GM18909 (cell line): ENCODE measurements around the gene DNAJB6.

Source experiments
- ATAC-seq: cut with Tn5 transposase; IDR thresholded peaks from one replicate; pipeline ENCODE4 v1.9.1; 2021; ENCODE audit warnings: mild to moderate bottlenecking; ENCODE audit not compliant: unreplicated experiment, poor library complexity

Gene DNAJB6

DNA sequence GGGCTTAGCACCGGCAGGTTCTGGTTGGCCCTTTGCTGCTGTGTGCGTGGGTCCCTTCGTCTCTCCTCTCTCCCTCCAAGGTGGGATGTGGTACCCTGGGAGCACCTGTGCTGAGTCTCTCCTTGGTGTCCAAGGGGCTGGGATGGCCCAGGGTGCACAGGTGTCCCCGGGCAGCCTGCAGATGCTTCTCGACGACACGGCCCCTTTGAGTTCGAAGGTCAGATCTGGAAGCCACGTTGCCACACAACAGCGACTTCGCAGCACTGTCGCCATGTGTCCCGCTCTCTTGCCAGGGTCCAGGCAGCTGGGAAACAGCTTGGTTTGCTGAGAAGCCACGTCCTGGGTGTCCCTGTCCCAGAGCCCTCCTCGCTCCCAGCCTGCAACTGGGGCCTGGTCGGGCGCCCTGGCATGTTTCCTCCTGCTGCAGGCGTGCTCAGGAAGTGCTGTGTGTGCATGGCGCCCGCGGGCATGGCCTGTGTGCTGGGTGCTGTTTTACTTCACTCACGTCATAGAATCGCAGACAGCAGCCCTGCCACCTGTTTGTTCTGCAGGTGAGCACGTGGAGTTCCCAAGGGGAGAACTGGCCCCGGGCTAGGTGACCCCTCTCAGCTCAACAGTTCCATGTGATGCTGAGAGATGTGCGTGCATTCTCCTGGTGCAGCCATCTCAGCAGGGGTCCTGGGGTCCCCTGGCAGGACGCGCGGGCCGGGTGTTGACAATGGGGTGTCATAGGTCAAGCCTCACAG is 70.9 kb downstream of the DNAJB6 start:
- ATAC-seq = no peak

DNA sequence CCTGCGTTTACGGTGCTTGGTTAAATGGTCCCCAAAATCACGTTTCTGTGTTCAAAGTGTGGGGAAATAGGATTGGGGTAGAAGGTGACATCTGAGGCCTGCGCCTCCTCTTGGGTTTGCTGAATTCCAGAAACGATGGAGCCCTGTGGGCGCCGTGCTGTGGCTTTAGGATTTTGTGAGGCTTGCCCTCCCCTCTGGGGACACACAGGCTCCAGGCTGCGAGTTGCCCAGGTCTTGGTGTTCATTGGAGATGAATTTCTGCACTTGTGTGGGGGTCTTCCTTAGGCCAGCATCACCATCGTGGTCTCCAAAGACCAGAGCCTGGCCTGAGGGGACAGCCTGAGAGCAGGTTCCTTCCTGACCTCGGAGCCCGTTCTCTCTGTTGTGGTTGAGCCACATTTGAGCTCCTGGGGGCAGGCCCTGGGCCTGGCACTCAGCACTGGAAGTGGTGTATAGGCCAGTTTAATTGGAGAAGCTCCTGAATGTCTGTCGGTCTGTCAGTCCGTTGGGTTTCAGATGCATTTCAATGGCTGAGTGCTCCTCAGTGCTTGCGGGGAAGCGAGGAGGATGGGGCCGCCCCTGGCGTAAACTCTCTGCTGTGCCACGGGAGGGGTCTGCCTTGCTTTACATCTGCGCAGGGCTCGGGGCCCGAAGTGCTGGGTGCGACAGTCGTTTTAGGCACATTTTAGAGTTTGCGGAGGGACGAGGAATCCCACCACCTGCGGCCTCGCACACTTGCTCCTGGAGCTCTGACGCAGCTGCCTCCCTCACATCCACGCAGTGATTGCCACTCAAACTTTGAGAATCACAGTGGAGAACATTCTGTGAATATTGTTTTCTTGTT is 71.7 kb downstream of the DNAJB6 start:
- ATAC-seq = no peak

DNA sequence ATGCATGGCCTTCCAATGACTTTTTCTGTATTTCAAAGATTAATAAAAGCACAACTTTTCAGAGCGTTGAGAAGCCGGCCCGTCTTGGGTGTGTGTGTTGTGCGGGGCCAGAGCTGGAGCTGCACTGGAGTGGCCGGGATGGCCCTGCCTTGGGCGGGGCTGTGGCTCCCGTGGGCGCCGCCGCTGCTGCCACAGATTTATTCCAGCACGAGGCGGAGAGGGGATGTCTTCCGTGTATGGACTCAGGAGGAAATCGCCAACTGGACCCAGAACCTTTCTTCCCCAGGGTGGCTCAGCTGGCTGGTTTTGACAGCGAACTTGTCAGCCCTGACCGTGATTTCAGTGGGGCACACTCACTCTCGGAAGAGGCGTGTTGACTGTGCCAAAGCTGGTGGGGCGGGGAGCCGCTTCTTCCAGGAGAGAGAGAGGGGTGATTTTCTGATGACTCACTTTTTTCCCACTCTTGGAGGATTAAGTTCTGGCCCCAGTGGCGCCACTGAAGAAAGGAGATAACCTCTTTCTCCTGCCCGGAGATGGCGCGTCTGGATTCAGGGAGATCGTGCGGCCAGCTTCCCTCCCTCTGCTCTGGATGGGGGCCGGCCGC is 72.4 kb downstream of the DNAJB6 start:
- ATAC-seq = no peak

DNA sequence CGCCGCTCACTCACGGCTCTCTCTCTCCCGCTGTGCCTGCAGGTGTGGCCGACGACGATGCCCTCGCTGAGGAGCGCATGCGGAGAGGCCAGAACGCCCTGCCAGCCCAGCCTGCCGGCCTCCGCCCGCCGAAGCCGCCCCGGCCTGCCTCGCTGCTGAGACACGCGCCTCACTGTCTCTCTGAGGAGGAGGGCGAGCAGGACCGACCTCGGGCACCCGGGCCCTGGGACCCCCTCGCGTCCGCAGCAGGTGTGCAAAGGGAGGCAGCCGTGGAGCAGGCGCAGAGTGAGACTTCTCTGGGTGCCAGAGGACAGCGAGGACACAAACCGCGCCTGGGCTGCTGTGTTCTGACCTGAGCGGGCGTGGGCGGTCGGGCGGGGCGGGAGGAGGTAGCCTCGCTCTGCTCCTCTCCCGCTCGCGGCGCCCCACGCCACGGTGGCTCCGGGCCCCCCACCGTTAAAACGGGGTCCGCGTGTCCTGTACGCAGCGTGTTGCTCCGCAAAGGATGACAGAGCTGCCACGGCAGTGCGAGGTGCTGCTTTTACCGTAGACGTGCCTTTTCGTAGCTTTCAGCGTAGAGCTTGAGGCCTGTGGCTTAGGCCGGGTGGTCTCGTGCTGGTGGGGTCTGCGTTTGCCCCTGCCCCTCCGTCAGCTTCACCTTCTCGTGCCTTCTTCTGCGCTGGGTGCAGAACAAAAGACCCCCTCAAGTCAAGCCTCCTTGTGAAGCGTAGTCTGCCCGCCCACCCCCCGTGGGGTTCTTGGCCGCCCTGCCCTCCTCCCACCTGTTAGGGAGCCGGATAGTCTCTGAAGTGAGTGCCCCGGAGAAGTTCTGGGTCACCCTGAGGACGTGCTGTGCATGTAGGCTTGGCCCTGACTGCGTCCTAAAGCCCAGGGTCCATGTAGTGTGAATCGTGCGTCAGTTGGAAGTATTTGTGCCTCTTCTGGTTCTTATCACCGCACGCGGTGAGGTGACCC is 73.2 kb downstream of the DNAJB6 start:
- no peak for ATAC-seq

DNA sequence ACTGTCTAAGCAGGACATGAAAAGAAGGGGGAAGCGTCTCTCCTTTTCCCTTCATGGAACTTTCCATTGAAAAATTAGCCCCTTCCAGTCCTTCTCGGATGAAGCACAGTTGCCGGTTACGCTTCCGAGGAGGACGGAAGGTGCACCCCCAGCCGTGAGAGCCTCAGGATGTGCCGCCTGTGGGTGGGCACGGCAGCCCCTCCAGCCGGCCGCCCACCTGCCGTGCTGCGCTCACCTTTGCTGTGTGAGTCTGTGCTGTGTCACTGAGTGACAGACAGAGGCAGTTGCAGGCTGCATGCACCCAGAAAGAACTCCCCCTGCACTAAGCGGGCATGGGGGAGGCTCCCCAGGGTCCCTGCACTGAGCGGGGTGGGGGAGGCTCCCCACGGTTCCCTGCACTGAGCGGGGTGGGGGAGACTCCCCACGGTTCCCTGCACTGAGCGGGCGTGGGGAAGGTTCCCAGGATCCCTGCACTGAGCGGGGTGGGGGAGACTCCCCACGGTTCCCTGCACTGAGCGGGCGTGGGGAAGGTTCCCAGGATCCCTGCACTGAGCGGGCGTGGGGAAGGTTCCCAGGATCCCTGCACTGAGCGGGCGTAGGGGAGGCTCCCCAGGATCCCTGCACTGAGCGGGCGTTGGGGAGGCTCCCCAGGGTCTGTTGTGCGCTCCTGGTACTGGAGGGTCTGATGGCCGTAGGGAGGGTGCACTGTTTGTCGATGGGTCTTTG is 74.2 kb downstream of the DNAJB6 start:
- no peak for ATAC-seq

DNA sequence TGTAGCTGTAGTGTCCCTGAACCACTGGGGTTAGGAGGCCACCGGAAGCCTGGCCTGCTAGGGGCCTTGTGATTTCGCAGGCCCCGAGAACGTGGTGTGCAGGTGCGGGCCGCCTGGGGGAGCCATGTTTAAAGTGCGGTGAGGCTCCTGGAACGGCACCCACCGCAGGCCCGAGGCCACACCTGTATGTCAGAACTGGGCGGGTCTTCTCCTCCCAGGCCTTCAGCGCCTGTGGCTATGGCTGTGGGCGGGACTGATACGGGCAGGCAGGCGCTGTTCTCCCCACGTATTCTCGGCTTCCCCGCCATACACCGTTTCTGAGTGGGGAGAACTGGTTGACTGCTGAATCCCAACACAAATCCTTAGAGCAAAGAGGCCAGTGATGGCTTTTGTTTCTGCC is 74.8 kb downstream of the DNAJB6 start:
- no peak for ATAC-seq

DNA sequence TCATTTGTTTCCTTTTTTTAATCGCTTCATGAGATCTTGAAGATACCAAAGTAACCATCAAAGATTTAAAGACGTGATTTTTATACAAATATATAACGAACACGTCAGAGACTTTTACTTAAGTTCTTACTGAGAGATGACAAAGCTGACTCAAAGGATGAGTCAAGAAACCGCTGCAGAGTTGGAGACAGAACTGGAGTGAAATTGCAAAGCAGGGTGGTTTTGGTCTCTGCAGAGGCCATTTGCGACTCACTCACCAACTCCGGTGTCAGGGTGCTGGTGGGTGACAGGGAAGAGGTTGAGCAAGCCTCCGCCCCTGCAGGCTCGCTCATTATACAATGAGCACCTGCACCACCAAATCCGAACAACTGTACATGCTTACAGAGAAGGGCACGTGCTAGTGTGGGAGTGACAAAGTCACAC is 75.2 kb downstream of the DNAJB6 start:
- ATAC-seq = no peak

DNA sequence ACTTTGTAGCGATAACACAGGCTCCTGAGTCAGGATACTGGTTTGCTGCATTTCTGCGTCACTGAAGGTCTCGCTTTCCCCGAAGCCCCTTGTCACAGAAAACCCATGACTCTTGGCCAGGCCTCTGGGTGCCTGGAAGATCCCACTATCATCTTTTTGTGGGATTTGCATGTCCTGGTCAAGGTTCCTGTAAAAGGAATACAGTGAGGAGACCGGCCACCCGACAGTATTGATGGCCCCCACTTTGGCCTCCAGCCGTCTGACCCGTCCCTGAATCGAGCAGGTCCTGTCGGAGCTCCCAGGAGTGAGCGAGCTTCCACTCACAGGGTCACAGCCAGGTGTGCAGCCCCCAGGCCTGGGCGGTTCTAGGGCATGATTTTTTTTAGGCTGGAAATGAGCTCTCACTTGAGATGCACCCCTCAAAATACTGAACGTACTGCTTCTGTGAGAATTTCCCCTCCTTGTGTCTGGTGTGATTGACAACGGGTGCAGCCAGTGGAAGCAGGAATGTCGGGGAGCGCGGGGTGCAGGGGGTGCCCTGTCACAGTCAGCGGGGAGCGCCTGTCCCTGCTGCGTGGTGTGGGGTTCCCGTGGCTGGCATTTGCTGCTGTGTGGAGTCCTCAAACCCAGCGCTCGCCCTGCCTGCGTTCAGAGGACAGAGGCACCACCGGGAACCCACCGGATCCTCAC is 75.8 kb downstream of the DNAJB6 start:
- no peak for ATAC-seq

DNA sequence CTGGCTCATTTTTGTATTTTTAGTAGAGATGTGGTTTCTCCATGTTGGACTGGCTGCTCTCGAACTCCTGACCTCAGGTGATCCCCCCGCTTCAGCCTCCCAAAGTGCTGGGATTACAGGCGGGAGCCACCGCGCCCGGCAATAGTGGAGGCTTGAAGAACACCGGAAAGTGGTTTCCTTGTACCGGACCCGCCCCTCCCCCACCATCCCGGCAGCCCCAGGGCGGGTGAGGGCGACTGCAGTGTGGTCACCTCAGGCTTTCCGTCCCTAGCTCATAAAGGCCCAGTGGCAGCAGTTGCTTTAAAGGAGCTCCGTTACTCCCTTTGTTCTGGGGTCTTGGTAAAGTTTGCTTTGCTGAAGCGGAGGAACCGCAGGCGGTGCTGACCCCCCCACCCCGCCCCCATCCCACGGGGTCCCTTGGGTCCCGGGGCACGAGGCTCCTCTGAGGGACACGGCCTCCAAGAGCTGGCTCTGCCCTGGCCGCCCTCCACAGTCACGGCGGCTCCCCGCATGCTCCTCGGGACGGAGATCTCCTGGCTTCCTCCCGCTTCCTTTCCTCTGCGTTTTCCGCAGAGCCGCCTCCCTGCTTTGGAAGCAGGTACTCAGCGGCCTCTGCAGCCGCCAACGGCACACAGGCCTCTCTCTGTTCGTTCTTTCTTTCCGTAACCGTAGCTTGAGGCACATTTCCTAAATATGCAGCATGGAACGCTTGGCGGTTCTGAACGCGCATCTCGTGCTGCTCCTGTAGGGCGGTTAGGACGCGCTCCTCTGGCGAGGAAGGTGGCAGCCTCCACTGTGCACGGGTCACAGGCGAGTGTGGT is 77.3 kb downstream of the DNAJB6 start:
- ATAC-seq = no peak

DNA sequence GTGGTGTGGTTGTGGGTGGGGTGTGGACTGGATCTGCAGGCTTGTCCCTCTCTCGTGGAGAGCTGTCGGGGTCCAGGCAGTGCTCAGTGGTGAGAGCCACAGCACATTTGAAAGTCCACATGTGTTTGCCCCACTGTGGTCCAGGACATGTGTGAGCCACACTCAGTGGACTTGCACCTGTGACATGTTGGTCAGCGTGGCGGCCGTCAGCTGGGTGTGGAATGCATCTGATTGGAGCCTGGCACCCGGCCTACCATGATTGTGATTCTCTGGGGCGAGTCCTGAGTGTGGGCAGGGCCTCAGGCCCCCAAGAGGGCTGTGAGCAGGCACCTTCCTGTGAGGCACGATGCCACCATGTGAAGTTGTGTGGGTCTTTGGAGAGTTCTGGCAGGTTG is 77.9 kb downstream of the DNAJB6 start:
- no peak for ATAC-seq

DNA sequence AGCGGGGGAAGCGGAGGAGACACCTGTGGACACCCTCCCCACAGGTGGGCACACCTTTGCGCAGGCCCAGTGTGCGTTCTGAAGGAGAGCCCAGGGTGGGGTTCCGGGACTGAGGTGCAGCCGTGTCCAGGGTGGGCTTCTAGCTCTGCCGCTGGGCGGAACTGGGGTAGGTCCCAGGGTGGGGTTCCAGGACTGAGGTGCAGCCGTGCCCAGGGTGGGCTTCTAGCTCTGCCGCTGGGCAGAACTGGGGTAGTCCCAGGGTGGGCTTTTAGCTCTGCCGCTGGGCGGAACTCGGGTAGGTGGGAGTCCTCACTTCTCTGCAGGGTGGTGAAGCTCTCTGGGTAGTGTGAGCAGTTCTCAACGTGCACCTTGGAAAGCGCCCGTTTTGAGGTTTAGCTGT is 78.7 kb downstream of the DNAJB6 start:
- ATAC-seq = no peak

DNA sequence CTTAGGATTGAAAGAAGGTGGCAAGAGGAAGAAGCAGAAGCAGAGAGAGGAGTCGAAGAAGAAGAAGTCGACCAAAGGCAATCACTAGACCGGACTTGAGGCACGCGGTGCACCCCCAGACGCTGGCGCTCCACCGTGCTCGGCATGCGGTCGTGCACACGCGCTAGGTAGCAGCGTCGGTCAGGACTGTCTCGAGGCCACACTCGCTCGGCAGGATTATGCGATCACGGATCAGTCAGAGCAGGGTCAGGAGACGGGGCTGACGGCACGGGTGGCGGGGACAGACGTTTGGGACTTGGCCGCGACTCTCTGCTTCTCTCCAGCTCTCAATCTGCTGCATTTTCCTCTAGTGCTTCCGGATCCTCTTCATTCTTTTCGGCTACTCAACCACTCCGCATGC is 79.2 kb downstream of the DNAJB6 start:
- ATAC-seq = no peak

DNA sequence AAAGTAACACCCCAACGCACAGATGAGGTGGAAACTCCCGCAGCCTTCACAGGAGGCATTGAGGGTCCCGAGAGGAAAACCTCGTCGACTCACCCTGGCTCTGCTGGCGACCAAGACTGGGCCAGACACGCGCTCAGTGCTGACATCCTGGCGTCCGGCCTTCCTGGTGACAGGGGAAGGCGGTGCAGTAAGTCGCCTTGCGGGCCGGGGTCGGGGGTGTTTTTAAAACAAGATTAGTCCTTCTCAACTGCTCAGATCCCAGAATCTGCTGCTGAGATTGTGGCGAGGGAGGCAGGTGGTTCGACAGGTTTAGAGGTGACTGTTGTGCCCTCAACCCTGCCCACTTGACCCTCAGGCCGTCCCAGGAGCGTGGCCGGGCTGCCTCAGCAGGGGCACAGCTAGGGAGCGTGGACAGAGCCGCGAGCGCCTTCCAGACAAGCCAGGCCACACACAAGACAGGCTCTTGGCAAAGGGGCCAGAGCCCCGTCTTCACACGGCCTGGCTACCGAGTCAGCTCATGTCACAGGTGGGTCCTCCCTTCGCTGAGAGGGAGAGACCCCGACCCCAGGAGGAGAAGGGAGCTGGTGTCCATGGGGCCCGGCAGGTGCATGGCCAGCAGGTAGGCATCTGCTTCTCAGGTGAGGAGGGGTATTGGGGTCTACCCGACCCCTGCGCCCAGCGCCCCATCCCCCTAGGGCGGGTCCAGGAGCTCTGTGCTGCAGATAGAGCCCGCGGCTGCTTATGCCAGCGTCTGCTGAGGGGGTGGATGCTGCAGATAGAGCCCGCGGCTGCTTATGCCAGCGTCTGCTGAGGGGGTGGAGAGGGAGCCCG is 81.6 kb downstream of the DNAJB6 start:
- ATAC-seq = no peak

DNA sequence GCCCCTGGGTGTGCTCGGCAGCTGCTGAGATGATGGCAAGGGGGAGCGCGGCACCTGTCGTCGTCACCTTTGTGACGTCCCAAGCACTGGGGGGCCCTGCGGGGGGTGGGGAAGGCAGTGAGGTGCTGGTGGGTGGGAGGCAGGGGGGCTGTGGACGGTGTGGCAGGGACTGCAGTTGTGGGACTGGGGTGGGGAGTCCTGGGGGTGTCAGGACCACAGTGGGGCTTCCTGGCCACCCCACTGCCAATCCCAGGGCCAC is 82.2 kb downstream of the DNAJB6 start:
- ATAC-seq = no peak

DNA sequence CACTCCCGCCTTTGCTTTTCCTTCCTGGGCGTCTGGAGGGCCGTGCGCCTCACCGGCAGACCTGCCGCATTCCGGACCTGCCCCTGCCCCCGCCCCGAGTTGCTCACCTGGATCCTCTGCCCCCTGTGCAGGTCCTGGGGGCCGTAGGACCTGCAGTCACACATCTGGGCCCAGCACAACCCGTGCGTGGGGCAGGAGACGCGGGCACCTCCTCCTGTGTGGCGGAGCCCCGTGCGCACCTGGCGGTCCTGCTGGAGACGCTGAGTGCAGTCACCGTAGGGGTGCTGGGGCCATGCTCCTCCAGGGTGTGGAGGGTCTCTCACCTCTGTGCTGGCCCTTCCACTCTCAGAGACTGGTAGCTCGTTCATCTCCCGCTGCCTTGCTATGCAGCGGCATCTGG is 85.5 kb downstream of the DNAJB6 start:
- ATAC-seq = no peak

DNA sequence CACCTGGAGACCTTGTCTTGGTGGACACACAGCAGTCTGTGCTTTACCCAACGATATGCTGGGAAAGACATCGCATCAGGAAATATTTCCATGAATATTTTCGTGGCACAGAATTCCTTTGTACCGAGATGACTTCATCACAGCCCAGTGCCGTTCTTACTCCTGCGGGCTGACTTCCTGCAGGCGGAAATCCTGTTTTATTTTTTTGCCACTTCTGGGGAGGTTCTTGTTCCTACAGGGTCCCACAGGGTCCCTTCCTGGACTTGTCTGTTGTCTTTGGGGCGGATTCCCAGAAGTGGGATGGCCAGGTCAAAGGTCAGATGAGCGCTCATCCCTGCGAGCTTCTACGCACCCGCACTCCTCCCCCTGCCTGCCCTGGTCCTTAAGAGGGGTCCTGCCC is 86.5 kb downstream of the DNAJB6 start:
- ATAC-seq = no peak

DNA sequence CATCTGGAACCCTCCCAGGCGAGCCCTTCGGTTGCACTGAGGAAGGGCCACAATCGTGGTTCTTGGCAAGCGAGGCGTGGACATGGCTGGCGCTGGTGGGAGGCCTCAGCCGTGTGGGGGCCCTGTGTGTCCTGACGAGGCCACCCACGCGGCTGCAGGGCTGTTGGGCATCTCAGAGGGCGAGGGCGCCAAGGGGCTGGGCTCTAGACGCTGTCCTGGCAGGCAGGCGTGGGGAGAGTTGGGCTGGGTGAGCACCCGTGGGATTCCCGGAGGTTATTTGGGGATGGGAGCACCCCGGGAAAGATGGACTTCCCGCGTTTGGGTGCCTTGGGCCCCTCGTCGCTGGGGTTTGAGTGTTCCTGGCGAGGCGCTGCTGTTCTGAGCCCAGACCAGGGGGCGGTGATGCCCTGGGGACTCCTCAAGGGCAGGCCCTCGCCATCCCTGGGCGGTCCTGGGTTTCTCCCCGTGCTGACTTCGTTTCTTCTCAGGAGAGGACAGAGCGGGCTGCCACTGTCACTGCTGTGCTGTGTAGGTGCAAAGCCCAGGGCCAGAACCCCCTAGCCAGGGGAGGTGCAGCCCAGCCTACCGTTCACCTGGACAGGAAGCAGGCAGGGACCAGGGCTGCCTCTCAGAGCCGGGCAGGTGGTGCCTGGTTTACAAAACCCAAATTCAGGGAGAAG is 87.2 kb downstream of the DNAJB6 start:
- ATAC-seq = no peak
